DMS114 treated with DMSO at 0.1 percent for 48 hours (cell line): ENCODE data around the gene SLC22A7.

Source experiments
- DNase-seq: peaks from one replicate; lab custom pipeline; 2025; ENCODE audit not compliant: unreplicated experiment; lab: John Stamatoyannopoulos, UW

SLC22A7 gene

GRCh38 chr6:43265564-43265963, 32.5 kb upstream of the SLC22A7 start:
- no peak for DNase-seq

GRCh38 chr6:43267619-43268354, 30.3 kb upstream of the SLC22A7 start:
- DNase-seq, result no peak

- DNase-seq, result no peak
Measured at GRCh38 chr6:43268355-43268700, 29.7 kb upstream of the SLC22A7 start.

GRCh38 chr6:43268782-43269272, 29.2 kb upstream of the SLC22A7 start:
- DNase-seq, result no peak

GRCh38 chr6:43269273-43270007, 28.6 kb upstream of the SLC22A7 start:
- no peak for DNase-seq

- no peak for DNase-seq
Measured at GRCh38 chr6:43271103-43271815, 26.8 kb upstream of the SLC22A7 start.

GRCh38 chr6:43271944-43272343, 26.1 kb upstream of the SLC22A7 start:
- DNase-seq, result no peak

GRCh38 chr6:43273707-43274106, 24.4 kb upstream of the SLC22A7 start:
- no peak for DNase-seq

- no peak for DNase-seq
Measured at GRCh38 chr6:43274127-43274915, 23.7 kb upstream of the SLC22A7 start.

- DNase-seq, result no peak
Measured at GRCh38 chr6:43274916-43275597, 23.0 kb upstream of the SLC22A7 start.

- no peak for DNase-seq
Measured at GRCh38 chr6:43275801-43276576, 22.1 kb upstream of the SLC22A7 start.

GRCh38 chr6:43276577-43277305, 21.3 kb upstream of the SLC22A7 start:
- DNase-seq, result no peak

- DNase-seq, result no peak
Measured at GRCh38 chr6:43277306-43277642, 20.8 kb upstream of the SLC22A7 start.

GRCh38 chr6:43277643-43278523, 20.2 kb upstream of the SLC22A7 start:
- DNase-seq, result no peak

GRCh38 chr6:43278524-43279078, 19.5 kb upstream of the SLC22A7 start:
- DNase-seq, result no peak

- DNase-seq, result no peak
Measured at GRCh38 chr6:43280234-43280633, 17.8 kb upstream of the SLC22A7 start.

- no peak for DNase-seq
Measured at GRCh38 chr6:43282060-43282459, 16.0 kb upstream of the SLC22A7 start.
